SW480 (cell line): ENCODE measurements around the gene ATP5PD.
"Not testable (repeated sequence)": the region's sequence is repeated elsewhere in the genome, so short reads cannot be mapped to it uniquely, and the experiment has no call there.

ENCODE experiments used
- DNase-seq: peaks from one replicate; pipeline ENCODE4 v3.0.0-alpha.2; 2016; ENCODE audit warnings: low spot score

Gene ATP5PD

GRCh38 chr17:75020331-75021110 lies 26.2 kb downstream of the ATP5PD start:
- DNase-seq: no peak

- DNase-seq: no peak
Measured at GRCh38 chr17:75019710-75020109, 27.1 kb downstream of the ATP5PD start.

GRCh38 chr17:75019146-75019545 lies 27.6 kb downstream of the ATP5PD start:
- DNase-seq: no peak

- DNase-seq: no peak
Measured at GRCh38 chr17:75013092-75013559, 33.6 kb downstream of the ATP5PD start.

GRCh38 chr17:75012346-75013091 lies 34.2 kb downstream of the ATP5PD start, which contains the start of gene MRPL58:
Gene MRPL58, plus strand, starts transcription at chr17:75012670. Its CDS starts 17 bp downstream, at chr17:75012687.
- peak; percentile 90 for DNase-seq

GRCh38 chr17:75012096-75012345 lies 34.7 kb downstream of the ATP5PD start:
- no peak for DNase-seq

GRCh38 chr17:75011401-75012095 lies 35.2 kb downstream of the ATP5PD start:
- DNase-seq: no peak

- DNase-seq: no peak
Measured at GRCh38 chr17:75010683-75011400, 35.9 kb downstream of the ATP5PD start.

GRCh38 chr17:75009139-75009724 lies 37.5 kb downstream of the ATP5PD start:
- no peak for DNase-seq

- no peak for DNase-seq
Measured at GRCh38 chr17:75008373-75008772, 38.4 kb downstream of the ATP5PD start.

- DNase-seq: peak; percentile 43
Measured at GRCh38 chr17:75006653-75007052, 40.1 kb downstream of the ATP5PD start.

GRCh38 chr17:75006084-75006483 lies 40.7 kb downstream of the ATP5PD start:
- DNase-seq: not testable (repeated sequence)

GRCh38 chr17:75005291-75005690 lies 41.5 kb downstream of the ATP5PD start:
- no peak for DNase-seq

- DNase-seq: no peak
Measured at GRCh38 chr17:75004371-75004770, 42.4 kb downstream of the ATP5PD start.

GRCh38 chr17:75003957-75004355 lies 42.8 kb downstream of the ATP5PD start:
- no peak for DNase-seq

- DNase-seq: no peak
Measured at GRCh38 chr17:75003070-75003956, 43.5 kb downstream of the ATP5PD start.

GRCh38 chr17:75001915-75002843 lies 44.6 kb downstream of the ATP5PD start:
- no peak for DNase-seq

GRCh38 chr17:74999523-74999922 lies 47.2 kb downstream of the ATP5PD start:
- DNase-seq: no peak

- no peak for DNase-seq
Measured at GRCh38 chr17:74998783-74999182, 48.0 kb downstream of the ATP5PD start.

- no peak for DNase-seq
Measured at GRCh38 chr17:74995847-74996246, 50.9 kb downstream of the ATP5PD start.
